GM19397 (cell line): Measurements from ENCODE around the gene CTNNB1.

Source experiments
- ATAC-seq: cut with Tn5 transposase; IDR thresholded peaks from one replicate; pipeline ENCODE4 v1.9.1; 2021; ENCODE audit warnings: mild to moderate bottlenecking, moderate library complexity; ENCODE audit not compliant: unreplicated experiment

The CTNNB1 gene

GRCh38 chr3:41198950-41199865, at the start of gene CTNNB1:
TSS of gene CTNNB1 (plus strand) at chr3:41199505. CDS start at chr3:41224069, 24,564 bp downstream.
- peak; percentile 76 for ATAC-seq

- ATAC-seq, result no peak
Observed at GRCh38 chr3:41155834-41156233, 43.5 kb upstream of the CTNNB1 start.

DNA sequence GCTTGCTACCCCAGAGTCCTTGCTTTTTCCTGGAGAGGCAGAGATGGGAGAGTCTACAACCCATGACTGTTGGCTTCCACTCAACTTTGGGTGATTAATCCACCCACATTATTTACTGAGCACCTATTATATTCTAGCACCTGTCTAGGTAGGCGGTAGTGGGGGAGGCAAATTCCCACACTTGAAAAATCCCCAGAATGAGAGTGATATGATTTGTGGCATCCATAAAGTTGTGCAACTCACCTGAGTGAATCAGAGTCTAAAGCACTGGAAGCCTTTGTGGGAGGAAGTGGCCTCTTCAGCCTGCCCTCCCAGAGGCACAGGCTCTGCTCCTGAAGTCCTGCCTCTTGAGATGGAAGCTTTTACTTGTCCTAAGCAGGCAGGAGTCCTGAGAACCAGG, 40.4 kb upstream of the CTNNB1 start:
- no peak for ATAC-seq

GRCh38 chr3:41159588-41160189, 39.6 kb upstream of the CTNNB1 start:
- ATAC-seq, result no peak

DNA sequence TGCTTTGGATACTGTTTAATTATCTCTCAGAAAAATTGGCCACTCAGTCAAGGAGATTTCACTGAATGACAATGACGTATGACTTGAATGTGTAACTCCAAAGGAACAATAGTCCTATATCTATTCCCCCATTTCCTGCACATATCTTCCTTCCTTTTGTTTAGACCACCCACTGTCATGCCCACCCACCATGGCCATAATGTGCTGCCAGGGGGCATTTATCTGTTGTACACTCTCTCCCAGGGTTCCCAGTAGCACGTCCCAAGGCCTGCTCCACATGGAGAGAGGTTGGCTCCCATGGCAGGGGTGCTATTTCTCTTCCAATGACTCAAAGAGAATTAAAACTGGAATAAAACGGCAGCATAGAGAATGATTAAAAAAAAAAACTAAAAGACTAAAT, 36.8 kb upstream of the CTNNB1 start:
- no peak for ATAC-seq

GRCh38 chr3:41163006-41163405, 36.3 kb upstream of the CTNNB1 start:
- no peak for ATAC-seq

GRCh38 chr3:41163421-41163820, 35.9 kb upstream of the CTNNB1 start:
- ATAC-seq, result no peak

- no peak for ATAC-seq
Observed at GRCh38 chr3:41164777-41165176, 34.5 kb upstream of the CTNNB1 start.

DNA sequence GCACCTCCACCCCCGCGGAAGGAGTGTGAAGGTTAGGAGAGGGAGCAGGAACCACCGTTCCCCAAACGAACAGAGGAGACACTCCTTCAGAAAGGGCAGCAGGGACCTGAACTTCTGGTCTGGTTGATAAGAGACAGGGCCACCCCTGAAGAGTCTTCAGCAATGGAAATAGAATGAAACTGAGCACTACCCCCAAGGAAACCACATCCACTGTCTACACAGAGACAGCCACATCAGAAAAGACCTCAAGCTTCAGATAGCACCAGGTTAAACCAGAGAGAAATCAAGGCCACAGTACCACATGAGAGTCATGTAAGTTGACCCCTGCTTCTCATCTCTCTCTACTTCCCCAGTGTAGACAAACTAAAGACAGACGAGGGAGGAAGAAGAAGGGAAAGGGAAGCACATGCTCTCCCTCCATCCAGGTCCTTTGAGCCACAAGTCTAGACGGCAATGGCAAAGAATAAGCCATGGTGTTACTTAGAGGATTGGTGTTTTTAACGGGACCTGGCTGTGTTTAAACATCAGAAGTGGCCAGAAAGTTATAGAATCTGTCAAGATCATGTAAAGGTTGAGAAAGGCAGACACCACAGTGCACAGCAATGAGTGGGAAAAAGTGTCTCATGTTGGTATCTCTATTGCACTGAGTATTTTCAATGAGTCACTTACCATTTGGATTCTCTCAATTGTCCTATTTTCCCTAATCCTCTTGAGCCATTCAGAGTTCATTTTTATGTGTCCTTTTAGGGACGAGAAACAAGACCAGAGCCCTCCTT, 31.4 kb upstream of the CTNNB1 start:
- no peak for ATAC-seq

DNA sequence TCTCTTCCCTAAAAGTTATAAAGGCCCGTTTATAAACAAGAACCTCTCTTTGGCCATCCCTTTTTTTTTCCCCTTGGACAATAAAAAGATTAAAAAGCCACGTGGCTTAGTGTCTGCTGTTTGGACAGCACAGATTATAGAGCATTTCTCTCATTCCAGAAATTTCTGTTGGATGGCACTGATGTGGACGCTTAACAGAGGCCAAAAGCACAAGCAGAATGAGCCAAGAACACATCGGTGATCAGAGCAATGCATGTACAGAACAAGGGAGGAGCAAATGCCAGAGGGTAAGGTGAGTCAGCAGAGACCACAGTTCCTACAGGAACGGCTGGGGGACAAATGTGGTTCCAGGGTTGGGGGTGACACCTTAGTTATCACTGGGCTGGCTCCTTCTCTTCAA, 30.3 kb upstream of the CTNNB1 start:
- ATAC-seq, result no peak

GRCh38 chr3:41173926-41174885, 25.1 kb upstream of the CTNNB1 start:
- no peak for ATAC-seq

- no peak for ATAC-seq
Observed at GRCh38 chr3:41175365-41175764, 23.9 kb upstream of the CTNNB1 start.

- ATAC-seq, result no peak
Observed at GRCh38 chr3:41176596-41176995, 22.7 kb upstream of the CTNNB1 start.

- ATAC-seq, result no peak
Observed at GRCh38 chr3:41178576-41178975, 20.7 kb upstream of the CTNNB1 start.

GRCh38 chr3:41180396-41180795, 18.9 kb upstream of the CTNNB1 start:
- no peak for ATAC-seq

- ATAC-seq, result no peak
Observed at GRCh38 chr3:41182504-41183059, 16.7 kb upstream of the CTNNB1 start.

DNA sequence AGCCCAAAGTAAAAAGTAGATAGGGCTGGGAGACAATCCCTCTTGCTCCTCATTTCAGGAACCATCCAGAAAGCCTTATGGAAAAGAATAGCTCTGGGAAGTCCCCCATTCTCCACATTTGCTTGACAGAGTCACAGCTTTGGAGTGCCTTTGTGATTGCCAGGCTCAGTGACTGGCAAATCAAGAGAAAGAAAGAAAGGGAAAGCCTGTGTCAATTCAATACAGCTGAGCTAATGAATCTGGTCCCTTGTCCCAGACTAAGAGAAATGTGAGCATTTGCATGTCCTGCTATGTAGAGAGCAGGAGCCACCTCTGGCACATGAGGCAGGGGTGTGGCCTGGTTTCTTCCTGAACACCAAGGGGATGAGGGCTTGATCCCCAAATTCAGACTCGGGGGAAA, 14.9 kb upstream of the CTNNB1 start:
- no peak for ATAC-seq

- ATAC-seq, result no peak
Observed at GRCh38 chr3:41186297-41186696, 13.0 kb upstream of the CTNNB1 start.

GRCh38 chr3:41188306-41188705, 11.0 kb upstream of the CTNNB1 start:
- ATAC-seq, result no peak
